Endodermal cell (in vitro differentiated cells): ENCODE measurements around the gene PARD6G. TPM values are rescaled to one million over a fixed set of nuclear protein-coding genes. Genes with fewer than 3 reads are reported as not detected.
A peak's percentile ranks its signal among the peaks of the same experiment; 100 is the strongest.
"Not testable (repeated sequence)": the region's sequence is repeated elsewhere in the genome, so short reads cannot be mapped to it uniquely, and the experiment has no call there.

Experiments
- DNase-seq: peaks from one replicate; pipeline ENCODE4 v3.0.0-alpha.2; 2017
- H3K27ac ChIP-seq: 2 replicates; pipeline ENCODE4 v1.5.1; 2013; ENCODE audit warnings: mild to moderate bottlenecking, low read depth, low read length, moderate library complexity
- H3K27me3 ChIP-seq: 2 replicates; pipeline ENCODE4 v1.6.1; 2013; ENCODE audit warnings: mild to moderate bottlenecking, low read length, moderate library complexity; ENCODE audit not compliant: insufficient read depth, control insufficient read depth, poor library complexity, severe bottlenecking
- H3K36me3 ChIP-seq: 2 replicates; pipeline ENCODE4 v1.7.0; 2013; ENCODE audit warnings: mild to moderate bottlenecking, low read length, moderate library complexity; ENCODE audit not compliant: control insufficient read depth, insufficient read depth
- H3K4me1 ChIP-seq: one replicate; pipeline ENCODE4 v1.7.0; 2013; ENCODE audit warnings: low read length; ENCODE audit not compliant: control insufficient read depth, insufficient read depth
- H3K4me3 ChIP-seq: 2 replicates; pipeline ENCODE4 v1.5.1; 2013; ENCODE audit warnings: mild to moderate bottlenecking, low read length, moderate library complexity
- H3K9ac ChIP-seq: 2 replicates; pipeline ENCODE4 v1.6.1; 2013; ENCODE audit warnings: mild to moderate bottlenecking, low read length, moderate library complexity; ENCODE audit not compliant: poor library complexity, severe bottlenecking; ENCODE audit errors: extremely low read depth
- H3K9me3 ChIP-seq: 2 replicates; pipeline ENCODE4 v1.6.1; 2013; ENCODE audit warnings: mild to moderate bottlenecking, low read length, moderate library complexity; ENCODE audit not compliant: control insufficient read depth
- H3K27ac Mint-ChIP-seq: 2 replicates; pipeline ENCODE4 v1.8.0; 2020; ENCODE audit warnings: mixed read lengths
- H3K27me3 Mint-ChIP-seq: 2 replicates; pipeline ENCODE4 v1.8.0; 2021; ENCODE audit warnings: mild to moderate bottlenecking, mixed read lengths; ENCODE audit not compliant: insufficient read depth
- H3K36me3 Mint-ChIP-seq: 2 replicates; pipeline ENCODE4 v1.8.0; 2020; ENCODE audit warnings: low read depth, mixed read lengths
- H3K4me1 Mint-ChIP-seq: 2 replicates; pipeline ENCODE4 v1.8.0; 2020; ENCODE audit warnings: mixed read lengths
- H3K4me3 Mint-ChIP-seq: 2 replicates; pipeline ENCODE4 v1.8.0; 2020; ENCODE audit warnings: mild to moderate bottlenecking, moderate library complexity, mixed read lengths
- H3K9me3 Mint-ChIP-seq: 2 replicates; pipeline ENCODE4 v1.8.0; 2020; ENCODE audit warnings: mild to moderate bottlenecking, mixed read lengths
- WGBS, 2 experiments: methylation state at CpG; one replicate each; pipeline versions ENCODE4 v1.1.5 to v1.1.7; 2013; ENCODE audit warnings: missing lambda C conversion rate in 2 of 2, mixed read lengths in 1 of 2; ENCODE audit not compliant: insufficient coverage in 1 of 2, insufficient read length in 1 of 2; 5-methylcytosine and 5-hydroxymethylcytosine counted together
- long read RNA-seq, 4 experiments: library from polyadenylated mRNA in 2 of 4; library from RNA in 1 of 4; library from capped mRNA in 1 of 4; stranded (forward) in 3 of 4; unstranded in 1 of 4; transcript quantifications; one replicate each; pipeline ENCODE4 v2.0.0, GENCODE V29; 2020 to 2021; ENCODE audit warnings: inconsistent platforms in 1 of 4
- polyA plus RNA-seq, 2 experiments: library from polyadenylated mRNA; stranded (reverse); fragments of 50-300 nt; gene quantifications; one replicate each; pipeline ENCODE4 v1.2.3, GENCODE V29; 2013
- total RNA-seq, 2 donors: library from RNA; stranded (reverse); fragmentation: NEBNext Ultra II Directional in 1 of 2; extraction: Animal tissue kit (Norgen Biotek cat#: 25700) in 1 of 2; gene quantifications; 2 replicates in 1 of 2; 3 replicates in 1 of 2; pipeline ENCODE4 v1.2.1, GENCODE V29; 2021
- TF ChIP-seq, protein P1 (sequence below): fragments of 200-600 bp; sonication (generic); conservative IDR thresholded peaks from 2 replicates; pipeline ENCODE4 v1.5.0; 2021; ENCODE audit warnings: antibody characterized with exemption, mild to moderate bottlenecking

PARD6G gene
- 10 to 100 TPM; 15.4 to 17.3 TPM for total RNA-seq
- polyA plus RNA-seq (2013, experiment 1 of 2) = 24.1 TPM
- 25.0 TPM for polyA plus RNA-seq (2013, experiment 2 of 2)
- long read RNA-seq, experiment 1, partial matches to known transcripts = 0 of 6 reads
- long read RNA-seq, experiment 1, other reads (novel, unspliced or antisense) = 6 of 6 reads
- long read RNA-seq, experiment 2, partial matches to known transcripts = 5 of 15 reads
- long read RNA-seq, experiment 2, other reads (novel, unspliced or antisense) = 8 of 15 reads
- long read RNA-seq, experiment 3, partial matches to known transcripts = 0 of 3 reads
- long read RNA-seq, experiment 3, other reads (novel, unspliced or antisense) = 3 of 3 reads
- long read RNA-seq, experiment 4, partial matches to known transcripts = 0 of 2 reads
- long read RNA-seq, experiment 4, other reads (novel, unspliced or antisense) = 2 of 2 reads

- TF ChIP-seq, protein P1, sequence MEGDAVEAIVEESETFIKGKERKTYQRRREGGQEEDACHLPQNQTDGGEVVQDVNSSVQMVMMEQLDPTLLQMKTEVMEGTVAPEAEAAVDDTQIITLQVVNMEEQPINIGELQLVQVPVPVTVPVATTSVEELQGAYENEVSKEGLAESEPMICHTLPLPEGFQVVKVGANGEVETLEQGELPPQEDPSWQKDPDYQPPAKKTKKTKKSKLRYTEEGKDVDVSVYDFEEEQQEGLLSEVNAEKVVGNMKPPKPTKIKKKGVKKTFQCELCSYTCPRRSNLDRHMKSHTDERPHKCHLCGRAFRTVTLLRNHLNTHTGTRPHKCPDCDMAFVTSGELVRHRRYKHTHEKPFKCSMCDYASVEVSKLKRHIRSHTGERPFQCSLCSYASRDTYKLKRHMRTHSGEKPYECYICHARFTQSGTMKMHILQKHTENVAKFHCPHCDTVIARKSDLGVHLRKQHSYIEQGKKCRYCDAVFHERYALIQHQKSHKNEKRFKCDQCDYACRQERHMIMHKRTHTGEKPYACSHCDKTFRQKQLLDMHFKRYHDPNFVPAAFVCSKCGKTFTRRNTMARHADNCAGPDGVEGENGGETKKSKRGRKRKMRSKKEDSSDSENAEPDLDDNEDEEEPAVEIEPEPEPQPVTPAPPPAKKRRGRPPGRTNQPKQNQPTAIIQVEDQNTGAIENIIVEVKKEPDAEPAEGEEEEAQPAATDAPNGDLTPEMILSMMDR = no peak
- H3K9me3 ChIP-seq = no peaks in the 10 kb centered on the region
- Mint-ChIP-seq H3K4me3 (peak within 1 kb of the TSS; percentile 67), H3K36me3 (no peaks in the 10 kb centered on the region), H3K9me3 (no peaks in the 10 kb centered on the region), H3K27me3 (peaks cover 31% of the 10 kb centered on the region), H3K4me1 (no peaks in the 10 kb centered on the region), H3K27ac (no peak within 1 kb of the TSS)
- peaks cover 24% of the 10 kb centered on the region for H3K27me3 ChIP-seq
- no peaks in the 10 kb centered on the region for H3K4me1 ChIP-seq
- H3K9ac ChIP-seq = peak within 1 kb of the TSS; percentile 34
- H3K36me3 ChIP-seq = no peaks in the 10 kb centered on the region
- WGBS, 2 experiments = 0% methylated on average over 7 to 59 of the region's 60 CpGs
- peak within 1 kb of the TSS; percentile 81 for H3K4me3 ChIP-seq
- H3K27ac ChIP-seq = peak within 1 kb of the TSS; percentile 49
- DNase-seq = peak; percentile 89
Observed at GRCh38 chr18:80247393-80247841, at the start of gene PARD6G. Gene PARD6G (minus strand): TSS chr18:80247514. CDS start chr18:80247348, 166 bp downstream.

- H3K4me1 ChIP-seq, H3K4me1 Mint-ChIP-seq, H3K36me3 Mint-ChIP-seq, H3K27me3 Mint-ChIP-seq, H3K4me3 Mint-ChIP-seq, H3K27ac ChIP-seq, H3K9ac ChIP-seq, H3K27ac Mint-ChIP-seq, H3K4me3 ChIP-seq, H3K27me3 ChIP-seq, H3K36me3 ChIP-seq, H3K9me3 ChIP-seq: not testable (repeated sequence)
- TF ChIP-seq, protein P1 = peak; percentile 73
- peak; percentile 88 for DNase-seq
- H3K9me3 Mint-ChIP-seq = peaks cover 21% of the 10 kb centered on the region
- 83 to 95% methylated on average over 37 to 38 of the region's 91 CpGs for WGBS, 2 experiments
Observed at GRCh38 chr18:80262241-80263033, 15.1 kb upstream of the PARD6G start.

DNA sequence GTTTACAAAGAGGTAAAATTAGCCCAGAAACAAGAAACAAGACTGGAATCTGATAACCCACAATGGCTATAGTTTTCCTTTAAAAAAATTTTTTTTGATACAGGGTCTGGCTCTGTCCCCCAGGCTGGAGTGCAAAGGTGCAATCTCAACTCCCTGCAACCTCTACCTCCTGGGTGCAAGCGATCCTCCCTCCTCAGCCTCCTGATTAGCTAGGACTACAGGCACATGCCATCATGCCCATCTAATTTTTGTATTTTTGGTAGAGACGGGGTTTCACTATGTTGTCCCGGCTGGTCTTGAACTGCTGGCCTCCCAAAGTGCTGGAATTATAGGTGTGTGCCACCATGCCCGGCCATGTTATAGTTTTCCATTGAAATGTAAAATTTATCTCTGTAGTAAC lies 12.3 kb upstream of the PARD6G start:
- no peaks in the 10 kb centered on the region for H3K36me3 ChIP-seq
- Mint-ChIP-seq H3K4me3 (no peak overlapping the region), H3K27me3 (peaks cover 17% of the 10 kb centered on the region), H3K4me1 (no peaks in the 10 kb centered on the region), H3K27ac (no peak overlapping the region), H3K9me3 (peaks cover 47% of the 10 kb centered on the region), H3K36me3 (no peaks in the 10 kb centered on the region)
- DNase-seq = no peak
- peaks cover 4% of the 10 kb centered on the region for H3K27me3 ChIP-seq
- WGBS, 2 experiments = 84 to 88% methylated on average over 3 to 4 of the region's 4 CpGs
- H3K4me3 ChIP-seq = no peak overlapping the region
- no peak overlapping the region for H3K9ac ChIP-seq
- no peak overlapping the region for H3K27ac ChIP-seq
- peaks cover 10% of the 10 kb centered on the region for H3K9me3 ChIP-seq
- H3K4me1 ChIP-seq = no peaks in the 10 kb centered on the region
- TF ChIP-seq, protein P1 = no peak
